Hepatocyte (in vitro differentiated cells): Measurements from ENCODE around the gene POC1A. TPM values are rescaled to one million over a fixed set of nuclear protein-coding genes. Genes with fewer than 3 reads are reported as not detected.

Experiments
- DNase-seq: peaks from one replicate; pipeline ENCODE4 v3.0.0-alpha.2; 2016; ENCODE audit warnings: low spot score
- H2AFZ ChIP-seq: fragments of 200-600 bp; sonication (generic); 2 replicates; pipeline ENCODE4 v1.6.0; 2016; ENCODE audit warnings: antibody characterized with exemption, mild to moderate bottlenecking
- H3K27ac ChIP-seq: fragments of 200-600 bp; sonication (generic); 2 replicates; pipeline ENCODE4 v1.5.1; 2016; ENCODE audit warnings: mild to moderate bottlenecking
- H3K27me3 ChIP-seq: fragments of 200-600 bp; sonication (generic); 2 replicates; pipeline ENCODE4 v1.6.1; 2016
- H3K36me3 ChIP-seq: fragments of 200-600 bp; sonication (generic); replicated peaks from 2 replicates; pipeline ENCODE4 v1.5.1; 2016; ENCODE audit warnings: low read depth; ENCODE audit not compliant: insufficient read depth
- H3K4me1 ChIP-seq: fragments of 200-600 bp; sonication (generic); 2 replicates; pipeline ENCODE4 v1.5.1; 2016; ENCODE audit warnings: mild to moderate bottlenecking, moderate library complexity; ENCODE audit not compliant: insufficient read depth
- H3K4me2 ChIP-seq: fragments of 200-600 bp; sonication (generic); 2 replicates; pipeline ENCODE4 v1.6.0; 2016
- H3K4me3 ChIP-seq: fragments of 200-600 bp; sonication (generic); 2 replicates; pipeline ENCODE4 v1.5.1; 2016; ENCODE audit warnings: mild to moderate bottlenecking
- H3K79me2 ChIP-seq: fragments of 200-600 bp; sonication (generic); 2 replicates; pipeline ENCODE4 v1.6.0; 2017; ENCODE audit warnings: mild to moderate bottlenecking
- H3K9me2 ChIP-seq: fragments of 200-600 bp; sonication (generic); replicated peaks from 2 replicates; pipeline ENCODE4 v1.6.0; 2017; ENCODE audit warnings: mild to moderate bottlenecking; ENCODE audit not compliant: insufficient read depth
- H3K9me3 ChIP-seq: fragments of 200-600 bp; sonication (generic); 2 replicates; pipeline ENCODE4 v1.5.1; 2016; ENCODE audit warnings: low read depth, mild to moderate bottlenecking
- H4K20me1 ChIP-seq: fragments of 200-600 bp; sonication (generic); 2 replicates; pipeline ENCODE4 v1.6.0; 2016; ENCODE audit warnings: mild to moderate bottlenecking; ENCODE audit not compliant: insufficient read depth, poor library complexity, severe bottlenecking
- CTCF ChIP-seq: fragments of 200-600 bp; sonication (generic); IDR thresholded peaks from 2 replicates; pipeline ENCODE4 v1.5.1; 2016; ENCODE audit warnings: antibody characterized with exemption, mild to moderate bottlenecking; ENCODE audit not compliant: poor library complexity
- EZH2 ChIP-seq: fragments of 200-600 bp; sonication (generic); IDR thresholded peaks from 2 replicates; pipeline ENCODE4 v1.6.1; 2016; ENCODE audit warnings: antibody characterized with exemption, mild to moderate bottlenecking, borderline replicate concordance
- EZH2phosphoT487 ChIP-seq: fragments of 200-600 bp; sonication (generic); IDR thresholded peaks from one replicate; pipeline ENCODE4 v1.6.1; 2018; ENCODE audit warnings: antibody characterized with exemption, mild to moderate bottlenecking, low read depth, moderate library complexity; ENCODE audit not compliant: unreplicated experiment, severe bottlenecking
- WGBS: methylation state at CpG from one replicate; pipeline ENCODE4 v1.1.6; 2016; ENCODE audit warnings: low lambda C conversion rate; ENCODE audit errors: missing lambda C conversion rate; 5-methylcytosine and 5-hydroxymethylcytosine counted together
- polyA plus RNA-seq: library from polyadenylated mRNA; unstranded; fragments of >200 nt; fragmentation: Nextera tagmentation; extraction: Ambion mirVana; gene quantifications from 2 replicates; pipeline ENCODE4 v1.2.1, GENCODE V29; 2016
- total RNA-seq: library from RNA; depleted of rRNA; stranded (reverse); fragments of >200 nt; gene quantifications from 2 replicates; pipeline ENCODE4 v1.2.3, GENCODE V29; 2014

POC1A gene
- total and polyA plus RNA-seq, 2 experiments from 2014 or later = 2.6 to 3.7 TPM

DNA sequence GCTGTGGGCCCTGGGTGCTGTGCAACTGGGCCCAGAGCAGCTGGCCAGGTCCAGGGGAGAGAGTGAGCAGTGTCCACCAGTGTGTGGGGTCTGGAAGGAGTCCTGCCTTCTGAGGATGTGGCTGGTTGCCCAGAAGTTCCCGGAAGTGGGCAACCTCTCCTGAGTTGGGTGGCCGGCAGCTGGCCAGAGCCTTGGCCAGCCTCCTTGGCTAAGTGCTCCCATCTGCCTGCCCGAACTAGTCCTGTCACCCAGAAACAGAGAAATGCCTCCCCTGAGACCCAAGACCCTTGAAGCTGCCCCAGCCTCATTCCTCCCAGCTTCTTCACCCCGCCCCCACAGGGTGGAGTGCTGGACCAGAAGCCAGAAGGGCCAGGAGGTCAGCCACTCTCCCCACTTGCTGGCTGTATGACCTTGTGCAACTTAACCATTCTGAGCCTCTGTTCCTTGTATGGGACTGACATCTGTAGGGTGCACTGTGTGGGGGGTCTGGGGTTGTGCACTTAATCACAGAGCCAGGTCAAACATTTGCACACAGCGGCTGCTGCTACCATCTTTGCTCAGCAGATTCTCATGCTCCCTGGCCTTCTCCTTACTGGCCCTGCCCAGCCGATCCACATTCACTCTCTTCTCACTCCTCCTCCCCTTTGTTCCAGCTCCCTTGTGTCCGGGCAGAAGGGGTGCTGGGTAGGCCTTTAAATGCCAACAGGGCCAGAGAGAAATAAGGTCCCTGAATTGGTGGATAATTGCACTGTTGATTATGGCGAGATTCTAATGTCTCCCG lies 36.3 kb upstream of the POC1A start:
- WGBS = 84% methylated on average over 9 of the region's 9 CpGs
- Histone ChIP-seq H3K9me2 (no peaks in the 10 kb centered on the region), H3K4me1 (peaks cover 3% of the 10 kb centered on the region), H3K4me3 (no peak overlapping the region), H3K9me3 (no peaks in the 10 kb centered on the region), H3K79me2 (no peaks in the 10 kb centered on the region), H4K20me1 (no peaks in the 10 kb centered on the region), H3K27me3 (no peaks in the 10 kb centered on the region), H3K36me3 (no peaks in the 10 kb centered on the region), H3K4me2 (no peak overlapping the region), H3K27ac (no peak overlapping the region), H2AFZ (no peak overlapping the region)
- no peak for DNase-seq
- TF ChIP-seq CTCF (no peak), EZH2phosphoT487 (no peak), EZH2 (no peak)

DNA sequence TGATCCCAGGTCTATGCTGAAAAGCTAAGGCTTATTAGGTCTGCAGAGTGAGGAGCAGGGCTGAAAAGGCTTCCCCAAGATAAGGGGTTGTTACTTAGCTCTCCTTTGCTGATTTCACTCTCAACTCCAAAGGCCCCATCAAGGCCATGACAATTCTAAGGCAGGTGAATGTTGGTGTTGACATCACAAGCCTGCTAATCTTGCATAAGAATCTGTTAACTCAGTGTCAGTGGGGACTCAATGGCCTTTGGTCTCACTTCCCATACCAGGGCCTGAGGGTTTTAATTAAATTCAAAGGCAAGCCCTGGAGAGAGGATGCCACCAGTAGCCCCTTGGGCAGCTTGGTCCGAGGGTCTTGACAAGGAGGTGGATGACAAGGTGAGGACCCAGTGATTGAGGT lies 34.3 kb upstream of the POC1A start:
- Histone ChIP-seq H3K36me3 (no peaks in the 10 kb centered on the region), H2AFZ (no peak overlapping the region), H3K79me2 (no peaks in the 10 kb centered on the region), H3K9me3 (no peaks in the 10 kb centered on the region), H3K4me3 (no peak overlapping the region), H3K4me1 (peaks cover 13% of the 10 kb centered on the region), H3K4me2 (no peak overlapping the region), H3K9me2 (no peaks in the 10 kb centered on the region), H3K27me3 (no peaks in the 10 kb centered on the region), H3K27ac (peak overlapping the region; percentile 75), H4K20me1 (no peaks in the 10 kb centered on the region)
- no peak for TF ChIP-seq EZH2phosphoT487
- DNase-seq = peak; percentile 19
- WGBS = 64% methylated on average over 1 of the region's 1 CpG

DNA sequence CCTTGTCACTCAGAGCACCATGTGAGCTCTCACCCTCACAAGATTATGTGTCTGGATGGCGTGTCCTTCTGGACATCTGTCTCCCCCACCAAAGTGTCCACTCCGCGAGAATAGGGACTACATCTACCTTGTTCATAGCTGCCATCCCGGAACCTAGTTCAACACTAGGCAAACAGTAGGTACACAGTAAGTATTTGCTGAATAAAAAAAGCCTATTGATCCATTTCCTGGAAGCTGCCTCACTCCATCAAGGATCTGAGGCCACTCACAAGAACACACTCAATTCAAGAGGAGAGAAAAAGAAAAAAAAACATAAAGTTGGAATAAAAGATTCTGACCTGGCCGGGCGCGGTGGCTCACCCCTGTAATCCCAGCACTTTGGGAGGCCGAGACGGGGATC lies 32.5 kb upstream of the POC1A start:
- Histone ChIP-seq H3K79me2 (no peaks in the 10 kb centered on the region), H3K4me3 (no peak overlapping the region), H3K27ac (no peak overlapping the region), H2AFZ (no peak overlapping the region), H4K20me1 (no peaks in the 10 kb centered on the region), H3K4me2 (no peak overlapping the region), H3K9me3 (no peaks in the 10 kb centered on the region), H3K27me3 (no peaks in the 10 kb centered on the region), H3K36me3 (no peaks in the 10 kb centered on the region), H3K9me2 (no peaks in the 10 kb centered on the region), H3K4me1 (peaks cover 13% of the 10 kb centered on the region)
- TF ChIP-seq EZH2phosphoT487 = no peak
- no peak for TF ChIP-seq EZH2
- TF ChIP-seq CTCF = no peak
- no peak for DNase-seq
- WGBS = 90% methylated on average over 9 of the region's 9 CpGs

DNA sequence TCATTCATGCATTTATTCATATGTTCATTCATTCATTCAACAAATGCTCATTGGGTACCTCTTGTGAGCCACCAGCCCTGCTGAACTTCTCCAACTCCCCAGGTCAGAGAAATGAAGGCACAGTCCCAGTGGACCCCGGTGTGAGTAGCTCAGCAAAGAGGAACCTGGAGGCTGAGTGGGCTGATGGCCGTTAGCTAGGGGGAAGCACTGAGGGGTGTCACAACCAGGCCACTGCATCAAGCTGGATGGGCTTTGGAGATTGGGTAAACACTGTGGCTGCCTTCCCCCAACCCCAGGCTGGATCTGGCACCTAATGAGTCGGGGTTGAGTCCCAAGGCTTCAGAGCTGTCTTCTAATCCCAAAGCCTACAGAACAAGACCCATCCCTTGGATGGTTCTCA lies 31.6 kb upstream of the POC1A start:
- Histone ChIP-seq H2AFZ (no peak overlapping the region), H3K4me3 (no peak overlapping the region), H3K4me2 (no peak overlapping the region), H3K9me3 (no peaks in the 10 kb centered on the region), H4K20me1 (no peaks in the 10 kb centered on the region), H3K36me3 (no peaks in the 10 kb centered on the region), H3K9me2 (no peaks in the 10 kb centered on the region), H3K4me1 (peaks cover 13% of the 10 kb centered on the region), H3K27ac (no peak overlapping the region), H3K27me3 (no peaks in the 10 kb centered on the region), H3K79me2 (no peaks in the 10 kb centered on the region)
- 83% methylated on average over 3 of the region's 3 CpGs for WGBS
- TF ChIP-seq EZH2 (no peak), EZH2phosphoT487 (no peak), CTCF (no peak)
- no peak for DNase-seq
